Measurements from ENCODE around the gene KIAA1191.

KIAA1191 gene

GRCh38 chr5:176389135-176390123 lies 27.9 kb upstream of the KIAA1191 start:
- no peak for DNase-seq (ENCODE audit: low read depth)

GRCh38 chr5:176388444-176389134 lies 27.0 kb upstream of the KIAA1191 start, which contains the start of the genes HIGD2A and NOP16:
TSS of gene HIGD2A (plus strand) at chr5:176388751. CDS start at chr5:176388820, 69 bp downstream.
TSS of gene NOP16 (minus strand) at chr5:176388598. CDS start at chr5:176388539, 59 bp downstream.
- DNase-seq (ENCODE audit: low read depth), result peak; percentile 99

GRCh38 chr5:176388003-176388443 lies 26.5 kb upstream of the KIAA1191 start:
- no peak for DNase-seq (ENCODE audit: low read depth)

GRCh38 chr5:176387384-176387925 lies 25.9 kb upstream of the KIAA1191 start:
- DNase-seq (ENCODE audit: low read depth), result no peak

- no peak for DNase-seq (ENCODE audit: low read depth)
Measured at GRCh38 chr5:176386491-176386890, 24.9 kb upstream of the KIAA1191 start.

- no peak for DNase-seq (ENCODE audit: low read depth)
Measured at GRCh38 chr5:176384991-176385390, 23.4 kb upstream of the KIAA1191 start.

GRCh38 chr5:176384366-176384930 lies 22.9 kb upstream of the KIAA1191 start:
- no peak for DNase-seq (ENCODE audit: low read depth)

- no peak for DNase-seq (ENCODE audit: low read depth)
Measured at GRCh38 chr5:176383961-176384360, 22.4 kb upstream of the KIAA1191 start.

- no peak for DNase-seq (ENCODE audit: low read depth)
Measured at GRCh38 chr5:176383248-176383905, 21.8 kb upstream of the KIAA1191 start.

GRCh38 chr5:176382721-176383120 lies 21.2 kb upstream of the KIAA1191 start:
- DNase-seq (ENCODE audit: low read depth), result no peak

GRCh38 chr5:176381979-176382378 lies 20.4 kb upstream of the KIAA1191 start:
- no peak for DNase-seq (ENCODE audit: low read depth)

- no peak for DNase-seq (ENCODE audit: low read depth)
Measured at GRCh38 chr5:176381423-176381822, 19.9 kb upstream of the KIAA1191 start.

GRCh38 chr5:176379881-176380280 lies 18.3 kb upstream of the KIAA1191 start:
- DNase-seq (ENCODE audit: low read depth), result no peak

GRCh38 chr5:176373100-176373818 lies 11.7 kb upstream of the KIAA1191 start:
- DNase-seq (ENCODE audit: low read depth), result no peak

GRCh38 chr5:176371621-176372539 lies 10.3 kb upstream of the KIAA1191 start:
- no peak for DNase-seq (ENCODE audit: low read depth)

- DNase-seq (ENCODE audit: low read depth), result no peak
Measured at GRCh38 chr5:176369934-176370711, 8.6 kb upstream of the KIAA1191 start.

- no peak for DNase-seq (ENCODE audit: low read depth)
Measured at GRCh38 chr5:176368726-176369125, 7.2 kb upstream of the KIAA1191 start.

GRCh38 chr5:176366232-176366894 lies 4.8 kb upstream of the KIAA1191 start:
- no peak for DNase-seq (ENCODE audit: low read depth)

Measured in T-helper 22 cell (primary cell).